ENCODE measurements around the gene ITGA1.

Gene ITGA1

GRCh38 chr5:52977264-52977897 is 189.7 kb downstream of the ITGA1 start:
- DNase-seq = no peak

- no peak for DNase-seq
These were observed 193.8 kb downstream of the ITGA1 start for GRCh38 chr5:52981507-52981906.

- no peak for DNase-seq
These were observed 196.3 kb downstream of the ITGA1 start for GRCh38 chr5:52983731-52984636.

- DNase-seq = no peak
These were observed 197.6 kb downstream of the ITGA1 start for GRCh38 chr5:52985306-52985705.

- DNase-seq = peak; percentile 60
These were observed 200.1 kb downstream of the ITGA1 start for GRCh38 chr5:52987711-52988331.

GRCh38 chr5:52988335-52989024 is 200.8 kb downstream of the ITGA1 start:
- no peak for DNase-seq

- peak; percentile 65 for DNase-seq
These were observed 201.5 kb downstream of the ITGA1 start, which contains the start of gene ITGA2 for GRCh38 chr5:52989025-52989780. Gene ITGA2, plus strand, starts transcription at chr5:52989352. Its CDS starts 117 bp downstream, at chr5:52989469.

- DNase-seq = peak; percentile 57
These were observed 202.2 kb downstream of the ITGA1 start for GRCh38 chr5:52989781-52990527.

- DNase-seq = no peak
These were observed 202.8 kb downstream of the ITGA1 start for GRCh38 chr5:52990528-52990925.

- no peak for DNase-seq
These were observed 205.7 kb downstream of the ITGA1 start for GRCh38 chr5:52993367-52993766.

- DNase-seq = peak; percentile 58
These were observed 206.6 kb downstream of the ITGA1 start for GRCh38 chr5:52994266-52994665.

GRCh38 chr5:52995095-52995494 is 207.4 kb downstream of the ITGA1 start:
- no peak for DNase-seq

GRCh38 chr5:52995914-52996313 is 208.2 kb downstream of the ITGA1 start:
- no peak for DNase-seq

- DNase-seq = no peak
These were observed 209.3 kb downstream of the ITGA1 start for GRCh38 chr5:52996979-52997378.

- DNase-seq = no peak
These were observed 209.7 kb downstream of the ITGA1 start for GRCh38 chr5:52997424-52997823.

- DNase-seq = no peak
These were observed 211.0 kb downstream of the ITGA1 start for GRCh38 chr5:52998552-52999313.

- DNase-seq = peak; percentile 33
These were observed 211.7 kb downstream of the ITGA1 start for GRCh38 chr5:52999344-52999949.

- DNase-seq = no peak
These were observed 213.8 kb downstream of the ITGA1 start for GRCh38 chr5:53001541-53001940.

GRCh38 chr5:53002491-53002890 is 214.8 kb downstream of the ITGA1 start:
- DNase-seq = no peak

GRCh38 chr5:53003144-53003543 is 215.4 kb downstream of the ITGA1 start:
- no peak for DNase-seq
